ENCODE results near the gene KPNB1.
A peak's percentile ranks its signal among the peaks of the same experiment; 100 is the strongest.

KPNB1 gene

GRCh38 chr17:47629826-47630225 lies 19.9 kb upstream of the KPNB1 start:
- Mint-ChIP-seq H3K36me3 (peaks cover 6% of the 10 kb centered on the region), H3K27ac (no peak overlapping the region), H3K4me1 (ENCODE audit: low read depth) (no peaks in the 10 kb centered on the region), H3K4me3 (no peak overlapping the region), H3K27me3 (no peaks in the 10 kb centered on the region), H3K9me3 (ENCODE audit: low read depth) (no peaks in the 10 kb centered on the region)

GRCh38 chr17:47630614-47631013 lies 19.1 kb upstream of the KPNB1 start:
- H3K27me3 Mint-ChIP-seq: no peaks in the 10 kb centered on the region

GRCh38 chr17:47632991-47633390 lies 16.7 kb upstream of the KPNB1 start:
- H3K9me3 Mint-ChIP-seq (ENCODE audit: low read depth): no peaks in the 10 kb centered on the region
- no peaks in the 10 kb centered on the region for H3K27me3 Mint-ChIP-seq
- H3K27ac Mint-ChIP-seq: no peak overlapping the region
- H3K4me1 Mint-ChIP-seq (ENCODE audit: low read depth): peaks cover 10% of the 10 kb centered on the region
- H3K36me3 Mint-ChIP-seq: peaks cover 3% of the 10 kb centered on the region
- H3K4me3 Mint-ChIP-seq: no peak overlapping the region

More at GRCh38 chr17:47630614-47631013, 19.1 kb upstream of the KPNB1 start:
- Mint-ChIP-seq H3K36me3 (peaks cover 3% of the 10 kb centered on the region), H3K9me3 (ENCODE audit: low read depth) (no peaks in the 10 kb centered on the region), H3K4me1 (ENCODE audit: low read depth) (no peaks in the 10 kb centered on the region), H3K27ac (no peak overlapping the region), H3K4me3 (no peak overlapping the region)

GRCh38 chr17:47633996-47634395 lies 15.7 kb upstream of the KPNB1 start:
- no peak overlapping the region for H3K27ac Mint-ChIP-seq
- peaks cover 10% of the 10 kb centered on the region for H3K4me1 Mint-ChIP-seq (ENCODE audit: low read depth)
- H3K9me3 Mint-ChIP-seq (ENCODE audit: low read depth): no peaks in the 10 kb centered on the region
- no peak overlapping the region for H3K4me3 Mint-ChIP-seq
- H3K36me3 Mint-ChIP-seq: peaks cover 3% of the 10 kb centered on the region
- H3K27me3 Mint-ChIP-seq: no peaks in the 10 kb centered on the region

GRCh38 chr17:47634870-47635269 lies 14.8 kb upstream of the KPNB1 start:
- Mint-ChIP-seq H3K27me3 (no peaks in the 10 kb centered on the region), H3K4me1 (ENCODE audit: low read depth) (peaks cover 10% of the 10 kb centered on the region), H3K9me3 (ENCODE audit: low read depth) (no peaks in the 10 kb centered on the region), H3K36me3 (peaks cover 3% of the 10 kb centered on the region), H3K27ac (no peak overlapping the region), H3K4me3 (no peak overlapping the region)

- Mint-ChIP-seq H3K27ac (no peak overlapping the region), H3K36me3 (peaks cover 3% of the 10 kb centered on the region), H3K4me3 (no peak overlapping the region), H3K9me3 (ENCODE audit: low read depth) (no peaks in the 10 kb centered on the region), H3K27me3 (no peaks in the 10 kb centered on the region), H3K4me1 (ENCODE audit: low read depth) (peaks cover 10% of the 10 kb centered on the region)
Measured at GRCh38 chr17:47635734-47636133, 14.0 kb upstream of the KPNB1 start.

- H3K4me1 Mint-ChIP-seq (ENCODE audit: low read depth): peaks cover 10% of the 10 kb centered on the region
- H3K36me3 Mint-ChIP-seq: no peaks in the 10 kb centered on the region
- H3K4me3 Mint-ChIP-seq: no peak overlapping the region
- H3K9me3 Mint-ChIP-seq (ENCODE audit: low read depth): no peaks in the 10 kb centered on the region
- H3K27me3 Mint-ChIP-seq: no peaks in the 10 kb centered on the region
- no peak overlapping the region for H3K27ac Mint-ChIP-seq
Measured at GRCh38 chr17:47636273-47637030, 13.3 kb upstream of the KPNB1 start.

- no peaks in the 10 kb centered on the region for H3K9me3 Mint-ChIP-seq (ENCODE audit: low read depth)
- no peaks in the 10 kb centered on the region for H3K27me3 Mint-ChIP-seq
- H3K27ac Mint-ChIP-seq: peak overlapping the region; percentile 17
- H3K36me3 Mint-ChIP-seq: no peaks in the 10 kb centered on the region
- peaks cover 10% of the 10 kb centered on the region for H3K4me1 Mint-ChIP-seq (ENCODE audit: low read depth)
- no peak overlapping the region for H3K4me3 Mint-ChIP-seq
Measured at GRCh38 chr17:47638903-47639302, 10.8 kb upstream of the KPNB1 start.

GRCh38 chr17:47640076-47640475 lies 9.6 kb upstream of the KPNB1 start:
- no peak overlapping the region for H3K4me3 Mint-ChIP-seq
- no peaks in the 10 kb centered on the region for H3K9me3 Mint-ChIP-seq (ENCODE audit: low read depth)
- no peak overlapping the region for H3K27ac Mint-ChIP-seq
- peaks cover 14% of the 10 kb centered on the region for H3K4me1 Mint-ChIP-seq (ENCODE audit: low read depth)
- H3K36me3 Mint-ChIP-seq: no peaks in the 10 kb centered on the region
- H3K27me3 Mint-ChIP-seq: no peaks in the 10 kb centered on the region

- Mint-ChIP-seq H3K9me3 (ENCODE audit: low read depth) (no peaks in the 10 kb centered on the region), H3K4me1 (ENCODE audit: low read depth) (peaks cover 11% of the 10 kb centered on the region), H3K4me3 (no peak overlapping the region), H3K27ac (no peak overlapping the region), H3K36me3 (no peaks in the 10 kb centered on the region), H3K27me3 (no peaks in the 10 kb centered on the region)
Measured at GRCh38 chr17:47641202-47641601, 8.5 kb upstream of the KPNB1 start.

GRCh38 chr17:47643116-47643515 lies 6.6 kb upstream of the KPNB1 start:
- H3K9me3 Mint-ChIP-seq (ENCODE audit: low read depth): no peaks in the 10 kb centered on the region
- no peaks in the 10 kb centered on the region for H3K36me3 Mint-ChIP-seq

GRCh38 chr17:47644324-47644723 lies 5.4 kb upstream of the KPNB1 start:
- Mint-ChIP-seq H3K4me3 (no peak overlapping the region), H3K36me3 (no peaks in the 10 kb centered on the region), H3K4me1 (ENCODE audit: low read depth) (peaks cover 22% of the 10 kb centered on the region), H3K27me3 (no peaks in the 10 kb centered on the region), H3K27ac (no peak overlapping the region), H3K9me3 (ENCODE audit: low read depth) (no peaks in the 10 kb centered on the region)

More at GRCh38 chr17:47643116-47643515, 6.6 kb upstream of the KPNB1 start:
- Mint-ChIP-seq H3K27me3 (no peaks in the 10 kb centered on the region), H3K4me3 (no peak overlapping the region), H3K27ac (no peak overlapping the region), H3K4me1 (ENCODE audit: low read depth) (peaks cover 15% of the 10 kb centered on the region)

GRCh38 chr17:47649972-47650524 lies 329 bp downstream of the KPNB1 start:
- Mint-ChIP-seq H3K4me3 (peak overlapping the region; percentile 95), H3K27ac (peak overlapping the region; percentile 98), H3K9me3 (ENCODE audit: low read depth) (no peaks in the 10 kb centered on the region), H3K27me3 (no peaks in the 10 kb centered on the region), H3K36me3 (peaks cover 23% of the 10 kb centered on the region), H3K4me1 (ENCODE audit: low read depth) (peaks cover 58% of the 10 kb centered on the region)

- Mint-ChIP-seq H3K36me3 (peaks cover 27% of the 10 kb centered on the region), H3K4me3 (peak overlapping the region; percentile 99), H3K4me1 (ENCODE audit: low read depth) (peaks cover 65% of the 10 kb centered on the region), H3K27ac (peak overlapping the region; percentile 99), H3K9me3 (ENCODE audit: low read depth) (no peaks in the 10 kb centered on the region), H3K27me3 (no peaks in the 10 kb centered on the region)
Measured at GRCh38 chr17:47650525-47651522, 1.1 kb downstream of the KPNB1 start.

GRCh38 chr17:47651704-47652103 lies 2.0 kb downstream of the KPNB1 start:
- Mint-ChIP-seq H3K9me3 (ENCODE audit: low read depth) (no peaks in the 10 kb centered on the region), H3K4me1 (ENCODE audit: low read depth) (peaks cover 67% of the 10 kb centered on the region), H3K4me3 (peak overlapping the region; percentile 99), H3K27me3 (no peaks in the 10 kb centered on the region), H3K27ac (peak overlapping the region; percentile 99), H3K36me3 (peaks cover 27% of the 10 kb centered on the region)

Data from activated naive CD8-positive, alpha-beta T cell (primary cell).